CD4-positive, alpha-beta T cell treated with Interleukin-6 for 4 hours (primary cell): ENCODE data around the gene NAA60.

ENCODE experiments used
- DNase-seq: peaks from one replicate; pipeline ENCODE4 v3.0.0-alpha.2; 2020; ENCODE audit warnings: mixed read lengths

The NAA60 gene

DNA sequence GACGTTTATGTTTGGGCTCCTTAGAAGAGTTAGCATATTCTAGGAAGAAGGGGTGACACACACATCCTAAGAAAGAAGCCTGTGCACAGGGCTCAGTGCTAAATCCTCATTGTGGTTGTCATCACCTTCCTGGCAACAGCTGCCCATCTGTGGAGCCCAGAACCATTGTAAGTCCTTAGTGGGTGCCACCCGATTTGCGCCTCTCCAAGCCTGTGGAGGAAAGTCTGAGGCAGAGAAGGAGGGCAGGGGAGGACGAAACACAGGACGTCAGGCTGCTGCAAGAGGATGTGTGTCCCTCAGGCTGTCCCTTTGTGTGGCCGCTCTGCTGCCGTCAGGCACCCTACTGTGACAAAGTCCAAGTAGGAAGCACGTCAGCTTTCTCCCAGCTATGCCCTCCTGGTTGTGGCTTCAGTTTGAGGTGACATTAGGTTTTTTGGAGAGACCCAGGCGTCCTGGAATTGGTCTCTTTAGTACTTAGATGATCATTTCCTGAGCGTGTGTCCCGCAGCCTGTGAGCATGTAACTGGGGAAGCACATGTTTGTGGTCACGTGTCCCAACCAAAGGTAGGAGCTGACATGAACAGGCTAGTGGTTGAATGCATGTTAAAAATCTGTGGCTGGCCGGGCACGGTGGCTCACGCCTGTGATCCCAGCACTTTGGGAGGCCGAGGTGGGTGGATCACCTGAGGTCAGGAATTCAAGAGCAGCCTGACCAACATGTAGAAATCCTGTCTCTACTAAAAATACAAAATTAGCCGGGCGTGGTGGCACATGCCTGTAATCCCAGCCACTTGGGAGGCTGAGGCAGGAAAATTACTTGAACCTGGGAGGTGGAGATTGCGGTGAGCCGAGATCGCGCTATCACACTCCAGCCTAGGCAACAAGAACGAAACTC is 68.1 kb downstream of the NAA60 start:
- no peak for DNase-seq

DNA sequence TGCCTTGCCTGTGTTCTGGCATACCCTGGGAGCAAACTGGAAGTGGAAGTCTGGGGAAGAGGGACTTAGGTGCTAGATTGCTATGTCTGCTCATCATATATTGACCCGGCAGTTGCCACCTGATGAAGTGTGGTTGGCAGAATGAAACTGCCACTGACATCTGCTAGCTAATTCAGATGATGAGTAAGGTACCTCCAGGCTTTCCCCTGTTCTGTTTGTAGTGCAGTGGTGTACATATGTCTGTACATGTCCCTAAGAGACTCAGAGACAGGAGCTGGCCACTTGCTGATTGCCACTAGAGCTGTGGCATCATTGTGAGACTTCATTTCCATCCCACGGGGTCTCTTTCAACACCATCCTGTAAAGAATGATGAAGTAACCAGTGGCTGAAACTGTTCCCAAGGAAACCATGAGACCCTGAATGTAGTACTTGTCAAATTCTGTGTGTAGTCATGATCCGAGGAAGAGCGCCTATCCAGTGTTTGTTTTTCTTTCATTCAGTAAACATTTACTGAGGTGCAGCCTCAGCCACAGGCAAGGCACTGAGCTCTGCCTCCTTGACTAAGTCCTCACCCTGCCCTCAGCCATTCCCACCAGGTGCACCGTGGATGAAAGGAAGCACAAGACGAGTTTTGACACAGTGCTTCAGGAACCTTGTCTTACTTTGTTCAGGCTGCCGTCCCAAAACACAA is 70.6 kb downstream of the NAA60 start:
- DNase-seq = no peak

DNA sequence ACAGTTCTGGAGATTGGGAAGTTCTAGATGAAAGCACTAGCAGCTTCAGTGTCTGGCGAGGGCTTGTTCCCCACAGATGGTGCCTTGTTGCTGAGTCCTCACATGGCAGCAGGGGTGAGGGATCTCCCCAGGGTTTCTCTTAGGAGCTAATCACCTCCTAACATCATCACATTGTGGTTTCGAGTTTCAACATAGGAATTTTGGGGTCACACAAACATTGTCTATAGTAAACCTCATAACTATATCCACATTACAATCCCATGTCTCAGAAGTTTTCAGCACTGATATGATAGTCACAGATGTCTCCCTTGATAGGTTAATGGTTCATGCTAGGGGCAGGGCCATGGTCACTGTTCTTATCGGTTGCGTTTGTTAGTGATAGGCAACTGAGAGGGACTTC is 71.1 kb downstream of the NAA60 start:
- no peak for DNase-seq

DNA sequence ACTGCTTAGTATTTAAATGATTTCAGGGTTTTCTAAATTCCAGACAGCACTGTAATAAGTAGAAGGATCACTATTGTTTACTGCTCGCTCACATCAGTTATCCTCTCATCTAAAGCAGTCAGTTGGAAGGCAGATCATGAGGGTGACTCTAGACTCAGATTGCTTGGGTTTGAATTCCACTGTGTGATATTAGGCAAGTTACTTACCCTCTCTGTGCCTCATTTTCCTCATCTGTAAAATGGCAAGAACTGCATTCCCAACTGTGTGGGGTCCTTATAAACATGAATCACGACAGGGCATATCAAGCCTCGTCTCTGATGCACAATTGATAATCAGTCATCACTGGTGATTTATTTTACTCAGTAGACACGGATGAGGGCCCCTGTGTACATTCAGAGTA is 72.4 kb downstream of the NAA60 start:
- no peak for DNase-seq

DNA sequence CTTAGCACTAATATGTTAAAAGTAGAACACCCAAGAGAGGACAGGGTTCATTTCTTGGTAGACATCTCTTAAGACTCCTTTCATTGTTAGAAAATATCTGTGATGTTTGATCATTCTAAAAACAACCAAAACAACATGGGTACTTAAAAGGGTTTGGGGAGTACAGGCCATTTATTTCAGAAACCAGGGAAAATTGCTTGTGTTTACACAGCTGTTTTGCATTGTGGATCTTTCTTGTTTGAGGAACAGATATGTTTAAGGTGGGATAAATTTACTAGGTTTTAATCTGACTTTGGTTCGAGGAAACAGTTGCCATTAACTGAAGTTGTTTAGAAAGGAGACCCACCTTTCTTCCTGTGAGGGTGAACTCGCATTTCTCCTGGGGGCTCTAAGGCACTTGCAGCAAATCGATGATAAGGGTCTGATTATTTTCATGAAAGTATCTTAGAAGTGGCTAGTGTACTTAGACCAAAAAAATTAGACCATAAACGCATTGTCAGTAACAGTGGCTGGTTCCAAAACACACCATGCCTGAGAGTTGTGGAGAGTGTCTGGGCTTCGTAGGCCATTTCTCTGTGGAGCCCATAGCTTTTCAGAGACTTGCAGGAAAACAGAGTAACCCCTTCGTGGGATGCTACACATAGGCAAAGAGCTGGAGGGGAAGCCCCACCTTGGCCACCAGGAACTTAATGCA is 75.0 kb downstream of the NAA60 start:
- DNase-seq = no peak

DNA sequence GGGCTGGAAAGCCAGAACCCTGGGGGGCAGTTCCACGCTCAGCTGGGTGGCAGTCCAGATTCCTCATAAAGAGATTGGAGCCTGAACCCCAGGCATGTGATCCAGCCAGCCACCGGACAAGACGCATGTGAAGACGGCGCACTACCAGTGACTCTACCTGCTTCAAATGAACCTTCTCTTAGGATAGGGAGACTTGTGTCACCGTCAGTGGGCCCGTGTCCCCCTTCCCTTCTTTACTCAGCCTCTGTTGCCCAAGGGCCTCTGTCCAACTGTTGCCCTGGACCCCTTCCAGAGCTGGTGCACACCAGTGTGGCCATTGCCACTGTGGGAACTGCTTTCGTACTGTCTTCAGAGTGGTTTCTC is 75.5 kb downstream of the NAA60 start:
- DNase-seq = no peak

DNA sequence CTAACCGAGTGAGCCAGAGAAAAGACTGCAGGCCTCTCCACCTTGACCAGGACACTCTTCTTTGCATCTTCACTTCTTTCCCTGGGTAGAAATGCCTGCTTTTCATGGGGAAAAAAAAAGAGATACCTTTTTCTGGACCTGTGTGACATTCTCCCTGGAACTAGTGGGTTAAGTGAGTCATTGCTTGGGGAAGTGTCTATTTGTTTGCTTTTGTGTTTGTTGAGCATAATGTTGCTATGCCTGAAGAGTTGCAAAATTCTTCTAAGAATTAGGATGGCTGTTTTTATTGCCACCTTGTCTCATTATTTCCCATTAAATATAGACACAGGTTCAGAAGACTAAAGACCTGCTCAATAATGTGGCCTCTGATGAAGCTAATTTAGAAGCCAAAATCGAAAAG is 76.1 kb downstream of the NAA60 start:
- DNase-seq = no peak

DNA sequence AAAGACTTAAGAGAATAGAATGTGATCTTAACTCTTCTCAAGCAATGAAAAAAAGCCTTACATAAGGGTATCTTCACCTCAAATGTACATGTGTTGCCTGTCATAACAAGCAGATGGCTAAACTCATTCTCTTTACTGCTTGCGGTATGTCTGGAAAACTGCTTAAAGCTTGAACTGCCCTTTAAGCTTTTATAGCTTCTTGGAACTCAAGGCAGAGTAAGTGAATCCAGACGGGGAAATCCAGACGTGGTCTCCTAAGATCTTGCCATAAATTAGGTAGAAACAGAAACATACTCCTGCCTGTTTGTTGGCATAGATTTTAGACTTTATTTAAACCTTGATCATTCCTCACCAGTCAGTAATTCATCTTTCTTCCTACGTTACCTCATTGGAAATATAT is 76.9 kb downstream of the NAA60 start:
- no peak for DNase-seq

DNA sequence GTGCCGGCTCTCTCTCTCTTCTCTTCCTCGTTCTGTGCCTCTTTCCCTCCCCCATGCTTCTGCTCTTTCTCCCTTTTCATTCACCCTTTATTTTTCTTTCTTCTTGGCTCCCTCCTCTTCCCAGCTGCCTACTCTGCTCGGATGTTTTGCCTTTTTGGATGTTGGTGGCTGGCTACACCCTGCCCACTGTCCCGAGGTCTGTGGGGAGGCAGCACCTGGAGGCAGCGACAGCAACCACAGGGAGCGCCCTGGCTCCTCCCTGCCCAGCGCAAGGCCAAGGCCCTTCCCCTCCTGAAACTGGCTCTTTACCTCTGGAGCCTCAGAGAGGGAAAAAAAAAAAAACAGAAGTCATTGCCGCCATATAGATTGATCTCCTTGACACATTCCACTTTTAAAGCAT is 77.4 kb downstream of the NAA60 start:
- no peak for DNase-seq

DNA sequence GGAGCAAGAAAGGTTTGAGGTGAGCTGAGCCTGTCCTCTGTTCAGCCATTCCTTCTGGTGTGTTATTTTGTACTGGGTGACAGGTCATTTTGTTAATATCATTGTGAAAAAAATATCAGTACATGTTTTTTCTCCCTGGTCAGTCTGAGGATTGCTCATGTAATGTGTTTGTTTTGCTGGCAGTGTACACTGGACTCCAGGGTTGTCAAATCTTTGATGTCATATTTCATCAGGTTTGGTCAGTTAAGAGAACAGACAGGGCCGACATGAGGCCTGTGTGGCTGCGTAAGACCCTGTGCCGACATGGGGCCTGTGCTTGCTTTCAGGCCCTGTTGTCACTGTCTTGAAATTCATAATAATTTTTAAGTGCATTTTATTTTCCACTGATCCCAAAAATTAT is 79.8 kb downstream of the NAA60 start:
- no peak for DNase-seq

DNA sequence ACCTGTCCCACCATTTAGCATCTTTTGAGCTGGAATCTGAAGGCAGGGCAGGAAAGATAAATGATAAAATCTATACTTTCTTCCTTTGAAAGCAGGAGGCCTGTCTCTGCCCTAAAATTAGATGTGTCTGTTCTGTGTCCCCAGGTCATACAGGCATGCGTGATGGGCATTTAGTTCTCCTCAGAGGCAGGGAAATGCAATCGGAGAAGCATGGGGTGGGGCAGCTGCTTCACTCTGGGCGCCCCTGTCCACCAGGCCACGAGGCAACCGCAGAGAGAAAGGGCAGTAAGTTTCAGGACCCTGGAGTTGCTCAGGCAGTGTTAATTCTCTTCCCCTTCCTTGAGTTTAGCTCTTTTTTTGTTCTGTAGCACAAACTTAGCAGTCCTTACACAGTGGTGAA is 82.5 kb downstream of the NAA60 start:
- no peak for DNase-seq

DNA sequence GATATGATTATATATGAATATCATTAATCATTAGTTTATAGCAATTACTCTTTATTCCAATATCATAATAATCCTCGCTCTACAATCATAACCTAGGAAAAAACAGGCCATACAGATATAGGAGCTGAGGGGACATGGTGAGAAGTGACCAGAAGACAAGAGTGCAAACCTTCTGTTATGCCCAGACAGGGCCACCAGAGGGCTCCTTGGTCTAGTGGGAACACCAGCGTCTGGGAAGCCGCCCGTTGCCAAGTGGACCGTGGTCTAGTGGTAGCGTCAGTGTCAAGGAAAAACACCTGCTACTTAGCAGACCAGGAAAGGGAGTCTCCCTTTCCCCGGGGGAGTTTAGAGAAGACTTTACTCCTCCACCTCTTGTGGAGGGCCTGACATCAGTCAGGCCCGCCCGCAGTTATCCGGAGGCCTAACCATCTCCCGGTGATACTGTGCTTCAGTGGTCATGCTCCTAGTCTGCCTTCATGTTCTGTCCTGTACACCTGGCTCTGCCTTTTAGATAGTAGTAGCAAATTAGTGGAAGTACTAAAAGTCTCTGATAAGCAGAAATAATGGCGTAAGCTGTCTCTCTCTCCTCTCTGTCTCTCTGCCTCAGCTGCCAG is 83.8 kb downstream of the NAA60 start:
- DNase-seq = peak; percentile 57

DNA sequence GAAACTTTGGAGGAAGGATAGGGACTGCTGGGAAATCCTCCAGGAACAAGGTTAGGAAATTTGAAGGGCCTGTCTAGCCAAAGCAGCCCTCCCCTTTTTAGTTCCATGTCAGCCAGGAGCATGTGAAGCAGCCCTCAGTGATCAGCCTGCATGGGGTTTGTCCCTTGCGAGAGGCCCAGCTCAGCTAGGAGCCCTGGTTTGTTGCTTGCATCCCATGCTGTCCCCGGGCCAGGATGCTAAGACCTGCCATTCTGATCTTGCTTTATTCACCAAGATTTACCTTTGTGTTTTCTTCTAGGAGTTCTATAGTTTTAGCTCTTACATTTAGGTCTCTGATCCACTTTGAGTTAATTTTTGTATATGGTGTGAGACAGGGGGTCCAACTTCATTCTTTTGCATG is 84.9 kb downstream of the NAA60 start:
- DNase-seq = no peak

DNA sequence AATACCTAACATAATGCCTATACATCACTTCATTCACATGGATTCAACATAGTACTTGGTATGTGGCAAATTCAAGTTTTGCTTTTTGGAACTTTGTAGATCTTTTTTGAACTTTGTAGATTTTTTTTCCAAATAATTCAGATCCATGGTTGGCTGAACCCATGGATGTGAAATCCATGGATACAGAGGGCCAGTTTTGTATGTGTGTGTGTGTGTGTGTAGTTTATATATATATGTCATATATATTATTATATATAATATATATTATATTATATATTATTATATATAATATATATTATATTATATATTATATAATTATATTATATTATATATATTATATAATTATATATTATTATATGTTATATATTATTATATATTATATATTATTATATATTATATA is 85.7 kb downstream of the NAA60 start:
- DNase-seq = no peak

DNA sequence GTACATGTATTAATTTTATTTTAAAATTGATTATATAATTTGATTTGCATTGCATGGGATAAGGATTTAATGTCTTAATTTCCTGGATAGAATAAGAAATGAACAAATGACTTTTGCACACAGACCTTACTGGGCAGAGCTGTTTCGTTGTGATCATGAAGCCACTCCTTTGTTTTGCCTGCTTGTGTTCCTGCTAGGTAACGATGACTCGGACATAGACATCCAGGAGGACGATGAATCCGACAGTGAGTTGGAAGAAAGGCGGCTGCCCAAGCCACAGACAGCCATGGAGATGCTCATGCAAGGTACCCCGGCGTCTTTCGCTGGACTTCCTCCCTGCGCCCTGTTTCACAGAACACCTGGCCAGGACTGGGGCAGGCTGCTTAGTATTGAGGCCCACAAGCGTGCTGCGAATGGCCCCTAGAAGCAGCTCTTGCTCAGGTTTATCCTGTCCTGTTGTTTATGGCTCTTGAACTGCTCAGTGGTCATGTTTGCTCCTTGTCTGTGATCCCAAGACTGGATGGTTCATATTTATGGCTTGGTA is 87.0 kb downstream of the NAA60 start:
- DNase-seq = no peak

DNA sequence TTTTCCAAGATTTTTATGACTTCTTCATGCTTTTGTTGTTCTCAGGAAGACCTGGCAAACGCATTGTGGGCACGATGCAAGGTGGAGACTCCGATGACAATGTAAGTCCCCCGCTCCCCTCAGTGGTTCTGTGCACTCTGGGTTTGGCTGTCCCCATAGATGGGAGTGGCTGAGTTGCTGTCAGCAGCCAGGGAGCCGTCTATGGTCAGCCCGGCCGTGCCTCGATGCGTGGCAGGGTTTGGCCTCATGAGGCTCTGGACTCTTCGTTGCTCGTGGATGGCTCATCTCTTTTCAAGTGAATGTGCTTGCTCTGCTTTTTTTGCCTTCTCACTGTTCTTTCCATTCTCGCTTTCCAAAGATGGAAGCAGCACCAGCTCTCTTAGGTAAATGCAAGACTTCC is 89.3 kb downstream of the NAA60 start:
- DNase-seq = no peak

DNA sequence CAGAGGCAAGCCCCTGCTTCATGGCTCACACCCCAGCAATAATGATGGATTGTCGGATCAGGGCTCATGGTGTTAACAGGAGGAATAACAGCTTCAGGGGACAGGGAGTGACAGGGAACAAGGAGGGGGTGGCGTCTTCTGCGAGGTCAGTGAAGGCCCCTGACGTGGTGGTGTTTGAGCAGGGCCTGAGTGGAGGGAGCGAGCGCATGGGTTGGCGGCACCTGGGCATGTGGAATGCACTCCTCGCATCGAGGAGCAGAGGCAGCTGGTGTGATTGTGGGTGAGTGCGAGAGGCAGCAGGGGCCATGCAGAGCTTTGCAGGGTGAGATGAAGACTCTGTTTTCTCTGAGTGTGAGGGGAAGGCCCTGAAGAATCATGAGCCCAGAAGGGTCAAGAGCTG is 90.6 kb downstream of the NAA60 start:
- no peak for DNase-seq

DNA sequence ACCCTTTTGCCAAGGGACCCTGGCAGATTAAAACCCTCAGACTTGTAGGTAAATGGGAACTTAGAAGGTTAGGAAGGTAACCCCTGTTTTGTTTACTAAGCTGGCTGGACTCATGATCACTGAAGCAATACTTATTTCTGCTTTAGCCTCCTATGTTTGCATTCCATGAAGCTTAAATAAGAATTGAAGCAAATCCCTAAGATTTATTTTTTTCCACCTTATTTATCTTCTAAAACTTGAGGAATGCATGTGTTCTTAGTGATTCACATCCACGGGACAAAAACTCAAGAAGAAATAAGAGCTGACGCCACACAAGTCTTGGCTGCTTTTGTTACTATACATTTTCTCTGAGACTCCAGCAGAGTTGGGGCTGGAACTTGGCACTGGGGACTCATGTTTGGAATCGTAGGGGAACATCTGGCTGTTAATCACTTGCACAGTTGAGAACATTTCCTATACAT is 92.8 kb downstream of the NAA60 start:
- no peak for DNase-seq
